A673 (cell line): ENCODE results near the gene MDGA2. TPM values are rescaled to one million over a fixed set of nuclear protein-coding genes. Genes with fewer than 3 reads are reported as not detected.
A peak's percentile ranks its signal among the peaks of the same experiment; 100 is the strongest.

Source experiments
- BruUV-seq: library from RNA; stranded (reverse); fragments of 400-500 nt; replicated peaks from 2 replicates; lab custom pipeline; 2021; lab: Mats Ljungman, UMichigan
- CTCF ChIA-PET: fragments of 300-600 bp; sonication (Branson Sonifier 250); formaldehyde crosslinking; loops from one replicate; lab custom pipeline; 2022; ENCODE audit warnings: antibody characterized with exemption; lab: Charles Lee
- POLR2A ChIA-PET: fragments of 300-600 bp; sonication (Branson Sonifier 250); formaldehyde crosslinking; loops from one replicate; lab custom pipeline; 2022; ENCODE audit warnings: antibody characterized with exemption; ENCODE audit not compliant: low non-redundant PET; lab: Charles Lee
- DNase-seq: peaks from one replicate; pipeline ENCODE4 v3.0.0-alpha.2; 2015; ENCODE audit warnings: low spot score
- H3K27ac ChIP-seq: fragments of 200-600 bp; sonication (generic); 2 replicates; pipeline ENCODE4 v1.5.1; 2016; ENCODE audit warnings: mixed run types, low read depth, mild to moderate bottlenecking, mixed read lengths, antibody characterized with exemption, low read length; ENCODE audit not compliant: poor library complexity, severe bottlenecking
- H3K27me3 ChIP-seq: fragments of 200-600 bp; sonication (generic); replicated peaks from 2 replicates; pipeline ENCODE4 v1.6.1; 2017; ENCODE audit warnings: mixed run types, low read depth, mild to moderate bottlenecking, mixed read lengths, antibody characterized with exemption, low read length; ENCODE audit not compliant: insufficient read depth, poor library complexity
- H3K36me3 ChIP-seq: fragments of 200-600 bp; sonication (generic); 2 replicates; pipeline ENCODE4 v1.6.1; 2016; ENCODE audit warnings: mixed run types, mild to moderate bottlenecking, mixed read lengths, antibody characterized with exemption, low read length; ENCODE audit not compliant: insufficient read depth, poor library complexity, severe bottlenecking
- H3K4me1 ChIP-seq: fragments of 200-600 bp; sonication (generic); 2 replicates; pipeline ENCODE4 v1.6.1; 2017; ENCODE audit warnings: mixed run types, mild to moderate bottlenecking, mixed read lengths, antibody characterized with exemption, low read length; ENCODE audit not compliant: insufficient read depth, poor library complexity, severe bottlenecking
- H3K4me3 ChIP-seq: fragments of 200-600 bp; sonication (generic); 2 replicates; pipeline ENCODE4 v1.5.1; 2016; ENCODE audit warnings: low read depth, mixed run types, mild to moderate bottlenecking, mixed read lengths, low read length; ENCODE audit not compliant: poor library complexity, severe bottlenecking
- H3K9me3 ChIP-seq: fragments of 200-600 bp; sonication (generic); 2 replicates; pipeline ENCODE4 v1.6.1; 2016; ENCODE audit warnings: mixed run types, low read depth, mild to moderate bottlenecking, mixed read lengths, antibody characterized with exemption, low read length; ENCODE audit not compliant: poor library complexity, severe bottlenecking
- EZH2 ChIP-seq: fragments of 200-600 bp; sonication (generic); IDR thresholded peaks from 2 replicates; pipeline ENCODE4 v1.6.1; 2017; ENCODE audit warnings: borderline replicate concordance, low read depth, mild to moderate bottlenecking, mixed read lengths, antibody characterized with exemption, low read length; ENCODE audit not compliant: poor library complexity, severe bottlenecking
- intact Hi-C: fragments of 100-400 bp; cut with micrococcal nuclease; formaldehyde crosslinking; loops from one replicate; pipeline ENCODE4 v1.10.0; 2022; ENCODE audit not compliant: unreplicated experiment
- total RNA-seq: library from RNA; stranded (reverse); gene quantifications from 2 replicates; pipeline ENCODE4 v1.2.3, GENCODE V29; 2021
- TF ChIP-seq, protein P1 (sequence below): fragments of 300-800, 200-600 bp; sonication (generic); conservative IDR thresholded peaks from 2 replicates; pipeline ENCODE4 v1.5.1; 2017; ENCODE audit warnings: low read depth, mild to moderate bottlenecking, antibody characterized with exemption, low read length, moderate library complexity, mixed read lengths

MDGA2 gene
- total RNA-seq, 1 experiment from 2014 or later = not detected

DNA sequence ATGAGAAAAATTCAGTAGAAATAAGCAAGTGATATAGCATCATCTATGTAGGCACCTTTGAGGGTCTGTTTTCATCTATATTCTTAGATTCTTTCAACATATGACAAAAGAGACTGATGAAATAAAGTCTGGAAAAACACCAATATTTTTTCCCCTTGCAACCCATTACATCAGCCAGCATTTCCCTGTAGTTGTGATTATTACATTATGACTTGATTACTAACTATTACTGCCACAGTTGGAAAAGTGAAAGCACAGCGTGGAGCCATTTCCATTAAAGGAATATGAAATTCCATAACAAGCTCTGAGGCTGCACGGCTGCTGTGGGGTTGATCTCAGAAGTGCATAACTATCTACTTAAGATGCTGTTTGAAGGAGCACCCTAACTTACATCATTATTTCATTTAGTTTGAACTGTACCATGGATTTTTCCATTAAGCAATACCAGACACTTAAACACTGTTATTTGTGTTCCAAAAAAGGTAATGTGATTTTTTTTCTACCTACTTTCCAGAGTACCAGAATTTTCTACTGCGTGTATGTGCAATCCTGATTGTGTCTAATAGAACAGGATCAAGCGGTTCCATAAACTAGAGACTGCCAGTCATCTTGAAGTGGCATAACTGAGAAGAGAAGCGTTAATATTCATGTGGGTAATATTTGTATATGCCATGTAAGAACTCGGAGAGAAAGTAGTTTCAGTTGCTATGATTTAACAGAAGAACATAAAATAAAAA, 405.5 kb downstream of the MDGA2 start:
- DNase-seq = peak; percentile 67
- POLR2A ChIA-PET = interaction anchor here (0.7 kb wide), 1 partner anchor 24 kb away, joined by 4 read pairs; no protein-coding TSS in a partner anchor
- CTCF ChIA-PET = no interaction called here
- BruUV-seq = no TSS peak
- Histone ChIP-seq H3K27ac (peak overlapping the region; percentile 92), H3K36me3 (no peaks in the 10 kb centered on the region), H3K4me3 (no peak overlapping the region), H3K4me1 (peaks cover 20% of the 10 kb centered on the region), H3K9me3 (no peaks in the 10 kb centered on the region), H3K27me3 (no peaks in the 10 kb centered on the region)
- TF ChIP-seq, protein P1, sequence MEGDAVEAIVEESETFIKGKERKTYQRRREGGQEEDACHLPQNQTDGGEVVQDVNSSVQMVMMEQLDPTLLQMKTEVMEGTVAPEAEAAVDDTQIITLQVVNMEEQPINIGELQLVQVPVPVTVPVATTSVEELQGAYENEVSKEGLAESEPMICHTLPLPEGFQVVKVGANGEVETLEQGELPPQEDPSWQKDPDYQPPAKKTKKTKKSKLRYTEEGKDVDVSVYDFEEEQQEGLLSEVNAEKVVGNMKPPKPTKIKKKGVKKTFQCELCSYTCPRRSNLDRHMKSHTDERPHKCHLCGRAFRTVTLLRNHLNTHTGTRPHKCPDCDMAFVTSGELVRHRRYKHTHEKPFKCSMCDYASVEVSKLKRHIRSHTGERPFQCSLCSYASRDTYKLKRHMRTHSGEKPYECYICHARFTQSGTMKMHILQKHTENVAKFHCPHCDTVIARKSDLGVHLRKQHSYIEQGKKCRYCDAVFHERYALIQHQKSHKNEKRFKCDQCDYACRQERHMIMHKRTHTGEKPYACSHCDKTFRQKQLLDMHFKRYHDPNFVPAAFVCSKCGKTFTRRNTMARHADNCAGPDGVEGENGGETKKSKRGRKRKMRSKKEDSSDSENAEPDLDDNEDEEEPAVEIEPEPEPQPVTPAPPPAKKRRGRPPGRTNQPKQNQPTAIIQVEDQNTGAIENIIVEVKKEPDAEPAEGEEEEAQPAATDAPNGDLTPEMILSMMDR = no peak
- no peak for TF ChIP-seq EZH2
- intact Hi-C loops = loop anchor here (10.0 kb wide), 2 partner anchors 395 to 685 kb away; no protein-coding TSS in a partner anchor

- BruUV-seq = no TSS peak
- Histone ChIP-seq H3K9me3 (no peaks in the 10 kb centered on the region), H3K4me3 (no peak overlapping the region), H3K36me3 (no peaks in the 10 kb centered on the region), H3K4me1 (peaks cover 8% of the 10 kb centered on the region), H3K27me3 (no peaks in the 10 kb centered on the region), H3K27ac (no peak overlapping the region)
- ChIA-PET POLR2A (no interaction called here), CTCF (no interaction called here)
- no peak for DNase-seq
- TF ChIP-seq EZH2 = no peak
- TF ChIP-seq, protein P1 = no peak
- intact Hi-C loops = no loop called here
Measured at GRCh38 chr14:47264842-47265241, 410.6 kb downstream of the MDGA2 start.

DNA sequence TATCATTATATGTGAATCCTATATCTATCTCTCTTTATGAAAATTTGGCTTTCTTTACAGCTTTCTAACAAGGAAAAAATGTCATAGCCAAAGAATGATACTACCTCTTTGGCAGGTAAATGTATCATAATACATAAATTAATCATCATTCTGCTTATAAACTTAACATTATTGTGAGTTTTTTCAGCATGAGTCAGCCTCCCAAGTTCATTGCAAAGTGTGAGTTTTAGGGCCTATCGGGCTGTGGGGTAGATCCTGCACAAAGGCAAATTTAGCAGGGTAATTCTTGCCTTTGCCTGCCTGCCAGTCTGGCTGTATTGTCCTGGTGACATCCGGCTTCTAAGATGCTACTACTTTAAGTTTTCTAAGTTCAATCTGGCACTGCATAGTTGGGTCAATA, 412.6 kb downstream of the MDGA2 start:
- BruUV-seq = no TSS peak
- TF ChIP-seq, protein P1 = no peak
- TF ChIP-seq EZH2 = no peak
- DNase-seq = no peak
- ChIA-PET POLR2A (no interaction called here), CTCF (no interaction called here)
- Histone ChIP-seq H3K27ac (no peak overlapping the region), H3K9me3 (no peaks in the 10 kb centered on the region), H3K36me3 (no peaks in the 10 kb centered on the region), H3K4me3 (no peak overlapping the region), H3K27me3 (no peaks in the 10 kb centered on the region), H3K4me1 (no peaks in the 10 kb centered on the region)
- intact Hi-C loops = no loop called here
